Activated CD4-positive, alpha-beta T cell treated with anti-CD3 and anti-CD28 coated beads for 48 hours (primary cell): ENCODE results near the gene PBX4.
"Not testable (repeated sequence)": the region's sequence is repeated elsewhere in the genome, so short reads cannot be mapped to it uniquely, and the experiment has no call there.

Experiments
- DNase-seq: peaks from one replicate; pipeline ENCODE4 v3.0.0-alpha.2; 2020

The PBX4 gene

GRCh38 chr19:19626516-19627472, 8.3 kb upstream of the PBX4 start:
- no peak for DNase-seq

DNA sequence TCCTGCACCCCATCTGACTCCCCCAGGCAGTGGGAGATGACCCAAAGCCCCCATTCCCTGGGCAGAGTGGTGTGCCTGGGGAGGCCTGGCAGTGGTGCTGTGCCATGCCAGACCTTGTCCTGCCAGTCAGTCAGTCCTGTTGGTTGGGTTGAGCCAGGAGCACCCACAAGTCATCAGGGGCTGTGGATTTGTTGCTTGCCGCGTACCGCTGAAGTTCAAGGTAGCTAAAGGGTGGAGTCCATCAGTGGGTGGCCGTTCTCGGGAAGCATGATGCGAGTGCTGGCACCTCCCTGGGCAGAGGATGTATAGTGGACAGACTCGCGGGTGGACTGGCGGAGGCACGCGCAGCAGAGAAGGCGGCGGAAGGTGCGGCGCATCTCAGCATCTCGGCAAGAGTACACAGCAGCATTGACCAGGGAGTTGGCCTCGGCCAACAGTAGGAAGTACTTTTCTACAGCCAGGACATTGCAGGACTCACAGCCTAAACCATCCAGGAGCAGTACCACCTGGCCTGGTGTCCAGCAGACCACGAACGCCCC, 5.6 kb upstream of the PBX4 start:
- DNase-seq, result no peak

DNA sequence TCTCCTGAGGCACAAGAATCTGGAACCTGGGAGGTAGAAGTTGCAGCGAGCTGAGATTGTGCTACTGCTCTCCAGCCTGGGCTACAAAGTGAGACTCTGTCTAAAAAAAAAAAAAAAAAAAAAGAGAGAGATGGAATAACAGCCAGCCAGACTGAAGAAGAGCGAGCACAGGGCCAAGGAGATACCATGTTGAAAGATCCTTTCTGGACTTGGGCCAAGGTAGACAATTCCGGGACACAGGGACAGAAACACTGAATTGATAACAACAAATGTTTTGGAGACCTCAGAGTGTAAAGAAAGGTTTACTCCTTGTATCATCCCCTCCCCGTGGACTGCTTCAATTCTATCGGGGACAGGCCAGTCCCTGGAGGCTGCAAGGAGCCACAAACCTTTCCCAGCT, 4.9 kb upstream of the PBX4 start:
- no peak for DNase-seq

DNA sequence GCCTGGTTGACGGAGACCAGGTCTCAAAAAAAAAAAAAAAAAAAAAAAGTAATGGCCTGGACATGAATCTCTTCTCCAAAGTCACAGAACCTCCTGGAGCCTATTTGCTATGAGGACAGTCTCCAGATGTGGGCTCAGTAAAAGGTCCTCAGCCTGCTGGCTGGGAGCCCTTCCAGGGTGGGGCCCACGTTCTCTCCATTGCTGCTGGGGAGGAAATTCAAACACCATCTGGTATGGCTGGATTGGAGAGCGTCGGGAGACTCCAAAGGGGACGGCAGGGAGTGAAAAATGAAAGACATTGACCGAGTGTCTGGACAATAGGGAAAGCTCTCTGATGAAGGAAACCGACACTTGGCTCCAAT, 1.3 kb upstream of the PBX4 start:
- DNase-seq, result no peak

GRCh38 chr19:19619181-19619848, 828 bp upstream of the PBX4 start:
- DNase-seq, result no peak

DNA sequence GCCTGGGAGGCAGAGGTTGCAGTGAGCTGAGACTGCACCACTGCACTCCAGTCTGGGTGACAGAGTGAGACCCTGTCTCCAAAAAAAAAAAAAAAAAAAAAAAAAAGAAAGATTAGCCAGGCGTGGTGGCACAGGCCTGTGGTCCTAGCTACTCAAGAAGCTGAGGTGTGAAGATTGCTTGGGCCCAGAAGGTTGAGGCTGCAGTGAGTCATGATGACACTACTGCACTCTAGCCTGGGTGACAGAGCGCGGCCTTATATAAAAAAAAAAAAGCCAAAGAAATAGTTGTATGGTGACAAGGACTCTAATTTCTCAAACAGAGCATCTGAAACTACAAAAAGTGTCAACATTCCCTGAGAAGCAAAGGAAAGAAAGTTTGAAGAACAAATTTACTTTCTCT, 3.4 kb downstream of the PBX4 start:
- peak; percentile 53 for DNase-seq

DNA sequence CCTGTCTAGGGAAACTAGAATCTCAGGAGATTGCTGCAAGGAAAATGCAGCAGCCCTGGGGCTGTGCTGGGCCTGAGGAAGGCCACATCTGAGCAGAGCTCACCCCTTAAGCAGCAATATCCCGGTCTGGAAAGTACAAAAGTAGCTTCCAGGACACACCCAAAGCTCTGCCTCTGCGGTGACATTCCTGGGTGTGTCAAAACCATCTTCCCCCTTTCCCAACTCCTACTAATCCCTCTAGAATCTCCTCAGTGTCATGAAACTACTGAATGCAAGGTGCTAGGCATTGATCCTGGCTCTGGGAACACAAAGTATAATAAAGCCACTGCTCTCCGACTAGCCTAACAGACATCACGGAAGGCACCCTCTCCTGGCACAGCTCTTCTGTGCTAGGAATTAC, 5.0 kb downstream of the PBX4 start:
- DNase-seq, result no peak

DNA sequence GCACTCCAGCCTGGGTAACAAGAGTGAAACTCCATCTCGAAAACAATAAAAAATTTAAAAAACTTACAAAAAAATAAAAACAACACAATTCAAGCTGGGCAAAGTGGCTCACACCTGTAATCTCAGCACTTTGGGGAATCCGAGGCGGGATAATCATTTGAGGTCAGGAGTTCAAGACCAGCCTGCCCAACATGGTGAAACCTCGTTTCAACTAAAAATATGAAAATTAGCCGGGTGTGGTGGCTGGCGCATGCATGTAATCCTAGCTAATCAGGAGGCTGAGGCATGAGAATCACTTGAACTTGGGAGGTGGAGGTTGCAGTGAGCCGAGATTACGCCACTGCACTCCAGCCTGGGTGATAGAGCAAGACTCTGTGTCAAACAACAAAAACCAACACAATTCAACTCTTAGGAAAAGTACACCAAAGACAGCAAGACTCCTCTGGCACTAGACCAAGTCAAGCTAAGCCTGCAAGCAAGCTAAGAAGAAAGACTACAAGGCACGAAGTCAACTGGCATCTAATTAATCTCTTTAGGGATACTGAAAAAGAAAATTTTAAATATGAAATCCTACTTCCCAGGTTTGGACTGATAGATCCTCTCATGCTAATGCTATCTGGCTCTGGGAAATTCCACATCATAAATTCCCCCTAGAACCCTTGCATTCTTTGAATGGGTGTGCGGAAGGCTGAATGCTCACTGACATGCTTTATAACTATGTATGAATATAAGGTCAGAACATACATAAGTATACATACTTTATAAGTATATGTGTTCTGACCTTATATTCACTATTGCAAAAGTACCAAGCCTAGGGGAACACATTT, 7.9 kb downstream of the PBX4 start:
- no peak for DNase-seq

DNA sequence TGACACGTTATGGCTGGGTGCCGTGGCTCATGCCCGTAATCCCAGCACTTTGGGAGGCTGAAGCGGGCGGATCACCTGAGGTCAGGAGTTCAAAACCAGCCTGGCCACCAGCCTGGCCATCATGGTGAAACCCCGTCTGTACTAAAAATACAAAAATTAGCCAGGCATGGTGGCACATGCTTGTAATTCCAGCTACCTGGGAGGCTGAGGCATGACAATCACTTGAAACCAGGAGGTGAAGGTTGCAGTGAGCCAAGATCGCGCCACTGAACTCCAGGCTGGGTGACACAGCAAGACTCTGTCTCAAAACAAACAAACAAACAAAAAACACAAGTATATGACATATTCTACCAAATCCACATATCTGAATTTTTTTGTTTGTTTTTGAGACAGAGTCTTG, 11.8 kb downstream of the PBX4 start:
- DNase-seq, result not testable (repeated sequence)

DNA sequence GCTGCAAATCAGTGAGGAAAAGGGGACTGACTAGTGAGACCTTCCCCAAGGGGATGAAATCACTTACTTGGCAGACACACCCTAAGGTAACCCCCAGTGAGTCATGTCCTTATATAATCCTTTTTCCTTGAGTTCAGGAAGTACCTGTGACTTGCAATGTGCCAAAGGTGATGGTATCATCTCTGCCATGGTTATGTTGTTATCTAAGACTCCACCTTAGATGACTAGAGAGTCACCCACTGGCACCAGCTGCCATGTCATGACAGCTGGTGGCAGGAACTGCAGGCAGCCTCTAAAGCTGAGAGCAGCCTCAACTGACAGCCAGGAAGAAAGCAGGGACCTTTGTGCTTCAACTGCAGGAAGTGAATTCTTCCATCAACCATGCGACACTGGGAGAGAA, 12.5 kb downstream of the PBX4 start:
- DNase-seq, result peak; percentile 40

- DNase-seq, result no peak
These were observed 15.7 kb downstream of the PBX4 start for GRCh38 chr19:19602713-19603324.

- peak; percentile 32 for DNase-seq
These were observed 16.3 kb downstream of the PBX4 start for GRCh38 chr19:19602136-19602712.

DNA sequence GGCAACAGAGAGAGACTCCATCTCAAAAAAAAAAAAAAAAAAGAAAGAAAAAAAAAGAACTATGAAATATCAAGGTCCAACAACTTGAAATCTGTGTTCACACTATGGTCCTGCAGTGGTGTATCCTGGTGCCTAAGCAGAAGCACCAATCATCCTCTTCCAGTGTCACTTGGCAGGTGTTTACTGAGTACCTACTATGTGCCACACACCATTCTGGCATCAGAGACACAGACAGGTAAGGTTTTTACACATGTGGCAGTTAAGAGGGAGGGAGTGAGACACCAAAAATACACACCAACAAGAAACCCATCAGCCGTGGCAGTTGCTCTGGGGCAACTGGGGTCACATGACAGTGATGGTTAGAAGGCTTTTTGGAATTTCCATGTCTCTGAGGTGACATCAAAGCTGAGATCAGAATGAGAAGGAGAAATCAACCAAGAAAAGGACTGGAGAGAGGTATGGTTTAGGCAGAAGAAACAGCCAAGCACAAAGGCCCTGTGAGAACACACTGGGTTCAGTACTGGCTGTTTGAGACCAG, 17.6 kb downstream of the PBX4 start:
- DNase-seq, result no peak

- DNase-seq, result peak; percentile 71
These were observed 19.6 kb downstream of the PBX4 start for GRCh38 chr19:19598728-19599451.

GRCh38 chr19:19597809-19598306, 20.6 kb downstream of the PBX4 start:
- DNase-seq, result peak; percentile 64

- no peak for DNase-seq
These were observed 23.3 kb downstream of the PBX4 start for GRCh38 chr19:19595171-19595701.

DNA sequence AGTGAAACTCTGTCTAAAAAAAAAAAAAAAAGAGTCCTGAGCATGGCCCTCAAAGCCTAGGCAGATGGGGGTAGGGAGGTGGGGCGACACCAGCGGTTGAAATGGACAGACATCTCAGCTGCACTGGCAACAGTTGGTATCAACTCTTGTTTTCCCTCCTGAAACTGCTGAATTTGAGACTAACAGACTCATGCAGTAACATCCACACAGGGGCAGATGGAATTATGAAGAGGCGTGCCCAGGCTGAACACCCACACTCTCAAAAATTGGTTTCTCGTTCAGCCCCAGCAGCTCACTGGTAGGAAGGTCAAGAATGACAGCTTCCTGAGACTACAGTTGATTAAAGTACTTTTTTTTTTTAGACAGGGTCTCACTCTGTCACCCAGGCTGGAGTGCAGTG, 24.1 kb downstream of the PBX4 start:
- DNase-seq, result peak; percentile 30

GRCh38 chr19:19592690-19593089, 25.8 kb downstream of the PBX4 start:
- DNase-seq, result no peak

DNA sequence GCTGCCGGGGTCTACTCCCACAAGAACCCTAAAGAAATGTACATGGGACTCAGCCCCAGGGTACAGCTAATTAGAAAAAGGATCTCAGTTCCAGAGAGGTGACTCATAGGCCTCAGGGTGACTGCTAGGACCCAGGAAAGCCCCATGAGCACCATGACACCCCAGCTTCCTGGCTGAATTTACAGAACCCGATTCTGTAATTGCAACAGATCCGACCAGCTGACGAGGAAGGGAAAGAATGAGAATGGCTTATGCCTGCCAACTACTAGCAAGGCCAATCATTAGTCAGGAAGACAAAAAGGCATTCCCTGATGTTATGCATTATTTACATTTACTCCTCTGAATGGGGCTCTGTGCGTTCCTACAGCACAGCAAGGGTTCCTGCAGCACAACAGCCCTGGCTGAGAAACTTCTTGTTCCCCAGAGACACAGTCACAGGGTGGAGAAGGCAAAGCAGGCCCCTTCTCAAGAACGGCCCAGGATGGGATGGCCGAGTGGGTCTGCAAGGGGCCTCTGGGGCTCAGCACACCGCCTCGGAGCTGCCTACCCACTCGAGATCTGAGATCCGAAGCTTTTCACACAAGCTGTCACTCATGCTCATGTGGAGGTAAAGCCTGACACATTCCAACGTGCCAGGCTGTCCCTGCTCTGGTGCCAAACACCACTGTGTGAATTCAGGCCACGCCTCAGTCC, 27.2 kb downstream of the PBX4 start:
- peak; percentile 77 for DNase-seq

DNA sequence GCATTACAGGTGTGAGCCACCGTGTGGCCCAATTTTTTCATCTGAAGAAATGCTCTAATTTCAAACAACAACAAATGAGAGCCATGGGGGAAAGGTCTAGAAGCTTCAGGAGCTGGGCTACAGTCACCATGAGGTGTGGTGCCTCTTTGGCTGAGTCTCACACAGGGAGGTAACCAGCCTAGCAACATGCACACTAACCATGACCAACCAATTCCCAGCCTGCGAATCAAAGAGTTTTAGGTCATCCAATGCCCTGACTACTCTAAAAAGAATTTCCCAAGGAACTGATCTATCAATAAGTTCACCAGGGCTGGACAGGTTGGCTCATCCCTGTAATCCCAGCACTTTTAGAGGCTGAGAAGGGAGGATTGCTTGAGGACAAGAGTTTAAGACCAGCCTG, 29.9 kb downstream of the PBX4 start:
- no peak for DNase-seq
